ENCODE data around the gene THBD.

Gene THBD

DNA sequence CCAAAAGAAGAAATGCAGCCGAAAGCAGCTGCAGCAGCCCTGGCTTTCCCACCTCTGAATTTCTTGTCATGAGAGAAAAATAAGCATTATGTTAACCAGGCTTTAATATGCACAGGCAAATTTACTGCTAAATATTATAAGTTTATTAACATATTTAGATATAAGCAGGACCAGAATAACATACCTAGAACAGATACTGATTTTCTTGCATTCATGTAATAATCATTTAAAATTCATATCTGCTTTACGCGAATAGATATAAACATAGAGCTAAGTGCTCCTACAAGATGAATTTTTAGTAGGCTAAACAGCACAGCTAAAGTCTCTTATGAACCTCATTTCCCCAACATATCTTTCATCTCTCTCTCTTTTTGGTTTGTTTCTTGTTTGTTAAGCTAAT, 21.9 kb upstream of the THBD start:
- TF ChIP-seq, protein P1, sequence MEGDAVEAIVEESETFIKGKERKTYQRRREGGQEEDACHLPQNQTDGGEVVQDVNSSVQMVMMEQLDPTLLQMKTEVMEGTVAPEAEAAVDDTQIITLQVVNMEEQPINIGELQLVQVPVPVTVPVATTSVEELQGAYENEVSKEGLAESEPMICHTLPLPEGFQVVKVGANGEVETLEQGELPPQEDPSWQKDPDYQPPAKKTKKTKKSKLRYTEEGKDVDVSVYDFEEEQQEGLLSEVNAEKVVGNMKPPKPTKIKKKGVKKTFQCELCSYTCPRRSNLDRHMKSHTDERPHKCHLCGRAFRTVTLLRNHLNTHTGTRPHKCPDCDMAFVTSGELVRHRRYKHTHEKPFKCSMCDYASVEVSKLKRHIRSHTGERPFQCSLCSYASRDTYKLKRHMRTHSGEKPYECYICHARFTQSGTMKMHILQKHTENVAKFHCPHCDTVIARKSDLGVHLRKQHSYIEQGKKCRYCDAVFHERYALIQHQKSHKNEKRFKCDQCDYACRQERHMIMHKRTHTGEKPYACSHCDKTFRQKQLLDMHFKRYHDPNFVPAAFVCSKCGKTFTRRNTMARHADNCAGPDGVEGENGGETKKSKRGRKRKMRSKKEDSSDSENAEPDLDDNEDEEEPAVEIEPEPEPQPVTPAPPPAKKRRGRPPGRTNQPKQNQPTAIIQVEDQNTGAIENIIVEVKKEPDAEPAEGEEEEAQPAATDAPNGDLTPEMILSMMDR (IDR thresholded peaks at IDR 0.05; ENCODE audit: low read depth, low read length, missing control alignments): no peak
- no peak overlapping the region for H3K4me3 ChIP-seq (ENCODE audit: low read depth, low read length)
- DNase-seq (ENCODE audit: low read depth): no peak

DNA sequence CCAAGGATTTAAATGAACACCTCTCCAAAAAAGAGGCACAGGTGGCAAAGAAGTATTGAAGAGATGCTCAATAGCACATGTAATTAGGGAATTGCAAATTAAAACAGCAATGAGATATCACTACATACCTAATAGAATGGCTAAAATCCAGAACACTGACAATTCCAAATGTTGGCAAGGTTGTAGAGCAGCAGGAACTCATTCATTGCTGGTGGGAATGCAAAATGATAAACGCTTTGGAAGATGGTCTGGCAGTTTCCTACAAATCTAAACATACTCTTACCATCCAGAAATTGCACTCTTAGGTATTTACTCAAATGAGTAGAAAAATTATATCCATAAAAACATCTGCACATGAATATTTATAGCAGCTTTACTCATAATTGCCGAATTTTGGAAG, 19.6 kb upstream of the THBD start:
- TF ChIP-seq, protein P1 (IDR thresholded peaks at IDR 0.05; ENCODE audit: low read depth, low read length, missing control alignments): no peak
- H3K4me3 ChIP-seq (ENCODE audit: low read depth, low read length): no peak overlapping the region
- no peak for DNase-seq (ENCODE audit: low read depth)

DNA sequence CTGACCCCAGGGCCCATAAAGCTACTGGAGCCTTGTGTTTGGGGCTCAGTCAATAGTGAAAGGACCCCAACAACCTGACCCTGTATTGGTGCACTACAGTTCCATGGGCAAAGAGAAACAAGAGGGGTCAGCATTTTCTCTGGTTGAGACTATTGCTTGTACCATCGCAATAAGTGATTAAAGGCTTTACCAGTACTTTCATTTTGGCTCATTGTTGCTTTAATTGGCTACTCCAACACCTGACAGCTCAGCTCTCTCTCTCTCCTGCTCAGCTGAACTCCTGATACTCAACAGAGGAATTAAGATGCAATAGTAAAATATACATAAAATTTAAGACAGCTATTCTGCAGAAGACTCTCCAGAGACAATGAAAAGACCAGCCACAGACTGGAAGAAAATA, 18.8 kb upstream of the THBD start:
- no peak overlapping the region for H3K4me3 ChIP-seq (ENCODE audit: low read depth, low read length)
- no peak for DNase-seq (ENCODE audit: low read depth)
- TF ChIP-seq, protein P1 (IDR thresholded peaks at IDR 0.05; ENCODE audit: low read depth, low read length, missing control alignments): no peak

DNA sequence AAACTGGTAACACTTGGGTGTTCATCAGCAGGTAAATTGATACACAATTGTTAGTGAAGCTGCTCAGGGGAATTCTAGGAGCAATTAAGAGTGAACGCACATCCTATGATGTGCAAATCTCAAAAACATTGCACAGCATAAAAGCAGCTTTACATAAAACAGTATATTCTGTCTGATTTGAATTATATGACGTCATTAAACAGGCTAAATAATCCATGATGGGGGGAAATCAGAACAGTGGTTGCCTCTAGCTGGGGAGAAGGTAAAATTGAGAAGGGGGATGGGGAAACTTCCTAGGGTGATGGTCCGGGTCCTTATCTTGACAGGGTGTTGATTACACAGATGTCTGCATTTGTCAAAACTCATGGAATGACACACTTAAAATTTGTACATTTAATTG, 17.3 kb upstream of the THBD start:
- no peak for DNase-seq (ENCODE audit: low read depth)
- H3K4me3 ChIP-seq (ENCODE audit: low read depth, low read length): no peak overlapping the region
- TF ChIP-seq, protein P1 (IDR thresholded peaks at IDR 0.05; ENCODE audit: low read depth, low read length, missing control alignments): no peak

DNA sequence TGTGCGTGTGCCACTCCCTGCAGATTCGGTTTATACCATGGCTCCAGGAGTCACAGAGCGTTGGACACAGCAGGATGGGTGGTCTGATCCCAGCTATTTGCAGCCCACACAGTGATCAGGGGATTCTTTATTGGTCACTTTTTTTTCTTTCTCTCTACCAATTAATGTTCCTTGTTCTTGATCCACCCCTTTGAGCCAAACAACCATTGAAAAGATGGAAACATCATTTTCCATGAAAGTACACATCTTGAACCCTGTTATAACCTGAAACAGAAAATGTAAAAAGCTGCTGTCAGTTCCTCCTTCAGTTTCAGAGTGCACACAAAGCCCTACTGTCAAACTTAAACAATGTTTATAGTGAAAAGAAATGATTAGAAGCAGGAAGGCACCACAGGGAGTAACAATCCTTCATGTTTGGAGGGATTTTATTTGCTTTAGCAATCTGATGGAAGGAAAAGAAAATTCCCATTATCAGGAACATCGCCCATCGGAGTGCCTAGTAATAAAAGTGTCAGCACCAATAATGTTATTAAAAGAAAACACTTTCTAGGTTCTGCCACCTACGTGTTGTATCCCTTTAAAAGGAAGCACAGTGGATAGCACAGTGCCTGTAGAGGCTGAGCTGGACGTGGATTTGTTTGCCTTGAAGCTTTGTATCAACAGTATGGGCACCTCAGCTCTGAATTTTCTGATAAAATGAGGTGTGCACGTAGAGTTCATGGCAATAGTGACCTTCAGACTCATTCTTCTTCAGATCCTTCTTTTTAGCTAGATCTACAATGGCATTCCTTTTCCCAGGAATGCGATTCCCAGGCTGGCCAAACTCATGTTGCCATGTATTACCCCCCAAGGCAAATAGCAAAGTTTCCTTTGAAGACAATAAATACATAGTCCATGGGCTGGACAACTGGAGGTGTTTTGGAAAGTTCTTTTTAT, 16.1 kb upstream of the THBD start:
- TF ChIP-seq, protein P1 (IDR thresholded peaks at IDR 0.05; ENCODE audit: low read depth, low read length, missing control alignments): no peak
- DNase-seq (ENCODE audit: low read depth): no peak
- no peak overlapping the region for H3K4me3 ChIP-seq (ENCODE audit: low read depth, low read length)

DNA sequence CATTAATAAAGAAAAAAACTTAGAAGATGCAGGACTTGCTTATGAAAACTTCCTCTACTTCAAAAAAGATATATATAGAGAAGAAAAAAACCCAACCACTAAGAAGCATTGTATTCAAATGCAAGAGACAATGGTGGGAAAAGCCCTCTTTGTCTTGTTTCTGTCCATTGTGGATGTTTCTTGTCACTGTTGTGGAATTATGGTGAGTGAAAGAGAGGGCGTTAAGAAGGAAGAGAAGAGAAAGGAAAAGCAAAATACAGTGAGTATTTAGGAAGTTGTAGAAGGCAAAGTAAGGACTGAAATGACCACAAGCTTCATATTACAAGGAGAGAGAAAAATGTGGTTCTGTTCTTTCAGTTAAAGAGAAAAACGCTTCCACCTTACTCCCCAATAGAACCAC, 14.1 kb upstream of the THBD start:
- no peak overlapping the region for H3K4me3 ChIP-seq (ENCODE audit: low read depth, low read length)
- DNase-seq (ENCODE audit: low read depth): no peak
- TF ChIP-seq, protein P1 (IDR thresholded peaks at IDR 0.05; ENCODE audit: low read depth, low read length, missing control alignments): no peak

DNA sequence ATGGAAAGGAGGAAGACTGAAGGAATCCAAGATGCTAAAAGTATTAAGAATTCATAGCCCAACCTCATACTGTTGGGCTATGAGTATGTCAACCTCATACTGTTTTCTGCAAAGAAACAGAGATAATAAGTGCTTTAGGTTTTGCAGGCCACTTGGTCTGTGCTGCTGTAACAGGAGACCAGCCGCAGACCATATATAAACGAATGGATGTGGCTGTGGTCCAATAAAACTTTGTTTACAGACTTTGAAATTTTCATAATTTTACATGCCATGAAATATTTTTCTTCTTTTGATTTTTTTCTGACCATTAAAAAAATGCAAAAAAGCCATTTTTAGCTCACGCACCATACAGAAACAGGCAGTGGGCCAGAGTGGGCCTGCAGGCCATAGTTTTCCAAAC, 13.7 kb upstream of the THBD start:
- H3K4me3 ChIP-seq (ENCODE audit: low read depth, low read length): no peak overlapping the region
- TF ChIP-seq, protein P1 (IDR thresholded peaks at IDR 0.05; ENCODE audit: low read depth, low read length, missing control alignments): no peak
- DNase-seq (ENCODE audit: low read depth): no peak
